ENCODE results near the gene TASP1. TPM values are rescaled to one million over a fixed set of nuclear protein-coding genes. Genes with fewer than 3 reads are reported as not detected.

The TASP1 gene
- total RNA-seq, 1 donor from 2014 or later, result 10.3 TPM

DNA sequence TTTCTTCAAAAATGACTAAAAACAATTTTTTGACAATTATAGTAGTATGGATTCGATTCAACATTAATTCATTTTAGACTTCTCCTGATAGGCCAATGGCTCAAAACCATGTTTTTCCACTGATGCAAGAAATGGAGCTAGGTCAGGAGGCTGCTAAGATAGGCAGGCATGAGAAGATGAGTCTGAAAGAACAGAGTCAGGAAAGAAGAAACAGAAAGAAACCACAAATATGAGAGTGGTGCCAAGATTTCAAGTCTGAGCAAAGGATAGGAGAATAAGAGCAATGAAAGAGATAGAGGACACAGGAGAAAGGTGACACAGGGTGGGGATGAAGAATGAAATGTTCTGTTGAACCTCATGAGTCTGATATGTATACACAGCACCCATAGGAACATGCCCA lies 112.2 kb downstream of the TASP1 start:
- Mint-ChIP-seq H3K4me1 (ENCODE audit: low read depth, unreplicated experiment) (peaks cover 11% of the 10 kb centered on the region), H3K9me3 (ENCODE audit: unreplicated experiment) (no peaks in the 10 kb centered on the region), H3K4me3 (ENCODE audit: unreplicated experiment) (no peak overlapping the region), H3K27ac (ENCODE audit: unreplicated experiment) (no peak overlapping the region), H3K36me3 (ENCODE audit: low read depth, unreplicated experiment) (peaks cover 5% of the 10 kb centered on the region), H3K27me3 (ENCODE audit: low read depth, unreplicated experiment) (no peaks in the 10 kb centered on the region)
- Histone ChIP-seq H2AFZ (ENCODE audit: low read depth, low read length) (no peak overlapping the region), H4K20me1 (ENCODE audit: insufficient read depth, low read length) (no peaks in the 10 kb centered on the region), H3K4me2 (ENCODE audit: low read length) (no peak overlapping the region), H3K4me1 (ENCODE audit: insufficient read depth, low read length) (peaks cover 11% of the 10 kb centered on the region), H3K79me2 (ENCODE audit: insufficient read depth, low read length) (no peaks in the 10 kb centered on the region), H3K27ac (ENCODE audit: low read depth, low read length) (no peak overlapping the region), H3K27me3 (ENCODE audit: insufficient read depth, low read length) (no peaks in the 10 kb centered on the region), H3K9ac (ENCODE audit: low read length) (no peak overlapping the region), H3K36me3 (ENCODE audit: insufficient read depth, low read length) (no peaks in the 10 kb centered on the region), H3K9me3 (ENCODE audit: insufficient read depth, low read depth, low read length) (no peaks in the 10 kb centered on the region), H3K4me3 (ENCODE audit: insufficient read depth, low read depth, low read length) (no peak overlapping the region)
- no peak for TF ChIP-seq EZH2 (IDR thresholded peaks at IDR 0.05; ENCODE audit: insufficient read depth, low read length)
- TF ChIP-seq, protein P1, sequence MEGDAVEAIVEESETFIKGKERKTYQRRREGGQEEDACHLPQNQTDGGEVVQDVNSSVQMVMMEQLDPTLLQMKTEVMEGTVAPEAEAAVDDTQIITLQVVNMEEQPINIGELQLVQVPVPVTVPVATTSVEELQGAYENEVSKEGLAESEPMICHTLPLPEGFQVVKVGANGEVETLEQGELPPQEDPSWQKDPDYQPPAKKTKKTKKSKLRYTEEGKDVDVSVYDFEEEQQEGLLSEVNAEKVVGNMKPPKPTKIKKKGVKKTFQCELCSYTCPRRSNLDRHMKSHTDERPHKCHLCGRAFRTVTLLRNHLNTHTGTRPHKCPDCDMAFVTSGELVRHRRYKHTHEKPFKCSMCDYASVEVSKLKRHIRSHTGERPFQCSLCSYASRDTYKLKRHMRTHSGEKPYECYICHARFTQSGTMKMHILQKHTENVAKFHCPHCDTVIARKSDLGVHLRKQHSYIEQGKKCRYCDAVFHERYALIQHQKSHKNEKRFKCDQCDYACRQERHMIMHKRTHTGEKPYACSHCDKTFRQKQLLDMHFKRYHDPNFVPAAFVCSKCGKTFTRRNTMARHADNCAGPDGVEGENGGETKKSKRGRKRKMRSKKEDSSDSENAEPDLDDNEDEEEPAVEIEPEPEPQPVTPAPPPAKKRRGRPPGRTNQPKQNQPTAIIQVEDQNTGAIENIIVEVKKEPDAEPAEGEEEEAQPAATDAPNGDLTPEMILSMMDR (IDR thresholded peaks at IDR 0.05; ENCODE audit: insufficient read depth, low read depth, low read length), result no peak
- DNase-seq (ENCODE audit: low read depth), result no peak
- FAIRE-seq, result no peak

DNA sequence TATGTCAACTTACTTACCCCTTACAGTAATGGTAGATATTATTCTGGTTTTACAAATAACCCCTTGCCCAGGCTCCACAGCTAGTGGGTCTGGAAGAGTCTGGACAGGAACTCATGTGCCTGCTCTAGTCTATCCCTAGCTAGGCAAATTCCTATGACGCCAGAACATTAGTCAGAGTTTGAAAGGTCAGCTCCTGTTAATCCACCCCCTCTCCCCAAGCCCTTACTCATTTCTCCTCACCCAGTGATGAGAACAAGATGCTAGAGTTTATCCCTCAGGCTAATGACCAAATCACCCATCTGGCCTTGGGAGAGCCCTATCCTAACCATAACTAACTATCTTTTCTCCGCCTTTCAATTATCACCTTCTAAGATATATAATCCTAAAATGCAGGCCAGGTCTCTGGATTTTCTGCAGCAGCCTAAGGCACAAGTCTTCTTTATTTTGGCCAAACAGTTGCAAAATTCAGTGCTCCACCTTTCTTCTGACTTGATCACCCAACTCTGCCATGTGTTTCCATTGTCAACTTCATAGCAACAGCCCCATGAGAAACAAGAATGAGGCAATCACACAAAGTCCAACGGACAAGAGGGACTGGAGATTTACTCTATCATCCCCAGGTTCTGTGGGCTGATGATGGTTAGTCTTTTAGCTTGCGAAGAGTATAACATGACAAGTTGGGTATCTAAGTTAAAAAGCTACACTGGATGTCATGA lies 113.3 kb downstream of the TASP1 start:
- TF ChIP-seq, protein P1 (IDR thresholded peaks at IDR 0.05; ENCODE audit: insufficient read depth, low read depth, low read length), result no peak
- no peak for TF ChIP-seq EZH2 (IDR thresholded peaks at IDR 0.05; ENCODE audit: insufficient read depth, low read length)
- DNase-seq (ENCODE audit: low read depth) (peak; percentile 75), FAIRE-seq (peak; percentile 95)
- Histone ChIP-seq H2AFZ (ENCODE audit: low read depth, low read length) (no peak overlapping the region), H3K4me3 (ENCODE audit: insufficient read depth, low read depth, low read length) (no peak overlapping the region), H3K79me2 (ENCODE audit: insufficient read depth, low read length) (no peaks in the 10 kb centered on the region), H3K27ac (ENCODE audit: low read depth, low read length) (peak overlapping the region; percentile 48), H3K36me3 (ENCODE audit: insufficient read depth, low read length) (no peaks in the 10 kb centered on the region), H3K27me3 (ENCODE audit: insufficient read depth, low read length) (no peaks in the 10 kb centered on the region), H3K4me1 (ENCODE audit: insufficient read depth, low read length) (peaks cover 11% of the 10 kb centered on the region), H3K9me3 (ENCODE audit: insufficient read depth, low read depth, low read length) (no peaks in the 10 kb centered on the region), H3K4me2 (ENCODE audit: low read length) (peak overlapping the region; percentile 19), H3K9ac (ENCODE audit: low read length) (no peak overlapping the region), H4K20me1 (ENCODE audit: insufficient read depth, low read length) (no peaks in the 10 kb centered on the region)
- H3K4me3 Mint-ChIP-seq (ENCODE audit: unreplicated experiment), result no peak overlapping the region
- peaks cover 11% of the 10 kb centered on the region for H3K4me1 Mint-ChIP-seq (ENCODE audit: low read depth, unreplicated experiment)
- H3K27me3 Mint-ChIP-seq (ENCODE audit: low read depth, unreplicated experiment), result no peaks in the 10 kb centered on the region
- H3K27ac Mint-ChIP-seq (ENCODE audit: unreplicated experiment), result peak overlapping the region; percentile 43
- peaks cover 7% of the 10 kb centered on the region for H3K36me3 Mint-ChIP-seq (ENCODE audit: low read depth, unreplicated experiment)
- no peaks in the 10 kb centered on the region for H3K9me3 Mint-ChIP-seq (ENCODE audit: unreplicated experiment)

DNA sequence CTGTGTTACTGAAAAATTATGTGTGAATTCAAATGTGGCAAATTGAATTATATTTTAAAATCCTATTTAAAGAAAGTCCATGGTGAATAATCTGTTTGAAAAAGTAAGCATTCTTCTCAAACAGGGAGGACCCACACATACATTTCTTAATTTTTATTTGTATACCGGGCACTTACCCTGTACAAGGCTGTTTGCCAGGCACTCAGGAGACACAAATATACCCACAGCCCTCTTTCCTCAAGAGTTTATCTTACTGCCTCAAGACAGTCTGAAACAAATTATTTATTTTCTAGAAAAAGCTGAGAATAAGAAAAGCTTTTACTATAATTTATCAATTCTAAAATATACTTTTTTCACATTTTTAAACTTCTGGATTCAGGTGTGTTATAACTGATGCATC lies 114.4 kb downstream of the TASP1 start:
- H3K27me3 ChIP-seq (ENCODE audit: insufficient read depth, low read length), result no peaks in the 10 kb centered on the region
- DNase-seq (ENCODE audit: low read depth) (no peak), FAIRE-seq (no peak)
- no peak overlapping the region for H3K4me2 ChIP-seq (ENCODE audit: low read length)
- peaks cover 11% of the 10 kb centered on the region for H3K4me1 ChIP-seq (ENCODE audit: insufficient read depth, low read length)
- H3K27ac ChIP-seq (ENCODE audit: low read depth, low read length), result no peak overlapping the region
- Mint-ChIP-seq H3K27ac (ENCODE audit: unreplicated experiment) (peak overlapping the region; percentile 48), H3K27me3 (ENCODE audit: low read depth, unreplicated experiment) (no peaks in the 10 kb centered on the region), H3K4me3 (ENCODE audit: unreplicated experiment) (no peak overlapping the region), H3K4me1 (ENCODE audit: low read depth, unreplicated experiment) (peaks cover 11% of the 10 kb centered on the region), H3K9me3 (ENCODE audit: unreplicated experiment) (no peaks in the 10 kb centered on the region), H3K36me3 (ENCODE audit: low read depth, unreplicated experiment) (peaks cover 7% of the 10 kb centered on the region)
- H3K4me3 ChIP-seq (ENCODE audit: insufficient read depth, low read depth, low read length), result no peak overlapping the region
- H3K36me3 ChIP-seq (ENCODE audit: insufficient read depth, low read length), result no peaks in the 10 kb centered on the region
- TF ChIP-seq EZH2 (IDR thresholded peaks at IDR 0.05; ENCODE audit: insufficient read depth, low read length), result no peak
- TF ChIP-seq, protein P1 (IDR thresholded peaks at IDR 0.05; ENCODE audit: insufficient read depth, low read depth, low read length), result no peak
- H3K79me2 ChIP-seq (ENCODE audit: insufficient read depth, low read length), result no peaks in the 10 kb centered on the region
- H4K20me1 ChIP-seq (ENCODE audit: insufficient read depth, low read length), result no peaks in the 10 kb centered on the region
- H3K9me3 ChIP-seq (ENCODE audit: insufficient read depth, low read depth, low read length), result no peaks in the 10 kb centered on the region
- no peak overlapping the region for H2AFZ ChIP-seq (ENCODE audit: low read depth, low read length)
- no peak overlapping the region for H3K9ac ChIP-seq (ENCODE audit: low read length)
